K562 (cell line): Measurements from ENCODE around the gene ACTR3. TPM values are rescaled to one million over a fixed set of nuclear protein-coding genes. Genes with fewer than 3 reads are reported as not detected.

ENCODE experiments used
- CREBBP ChIP-seq: IDR thresholded peaks from one replicate; pipeline ENCODE4 v1.6.1; 2012; ENCODE audit warnings: low read depth, mild to moderate bottlenecking, control low read depth, inconsistent platforms, low read length
- CREM ChIP-seq: IDR thresholded peaks from 2 replicates; pipeline ENCODE4 v1.6.1; 2014; ENCODE audit warnings: antibody characterized with exemption, low read depth
- CTBP1 ChIP-seq: fragments of 450-650 bp; IDR thresholded peaks from 2 replicates; pipeline ENCODE4 v1.6.1; 2016; ENCODE audit warnings: borderline replicate concordance
- DMBX1 ChIP-seq: fragments of 250-450 bp; sonication (Bioruptor Pico); IDR thresholded peaks from 2 replicates; pipeline ENCODE4 v1.8.0; 2022; ENCODE audit warnings: inconsistent platforms, mild to moderate bottlenecking, moderate library complexity, borderline replicate concordance
- KLF6 ChIP-seq: fragments of 250-450 bp; sonication (Bioruptor Pico); IDR thresholded peaks from 2 replicates; pipeline ENCODE4 v1.4.0; 2020; ENCODE audit warnings: mild to moderate bottlenecking, moderate library complexity, borderline replicate concordance
- NCOA6 ChIP-seq: fragments of 450-650 bp; IDR thresholded peaks from 2 replicates; pipeline ENCODE4 v1.6.1; 2017; ENCODE audit warnings: mild to moderate bottlenecking
- POLR2AphosphoS2 ChIP-seq: IDR thresholded peaks from 2 replicates; pipeline ENCODE4 v1.6.1; 2012; ENCODE audit warnings: low read length, improper control_type of control experiment
- U2AF1 ChIP-seq: fragments of 200-400 bp; formaldehyde crosslinking; optimal IDR thresholded peaks from 2 replicates; pipeline ENCODE3; 2017; ENCODE audit warnings: mild to moderate bottlenecking, low read depth, low read length, moderate library complexity
- ZNF140 ChIP-seq: fragments of 250-450 bp; sonication (Bioruptor Pico); IDR thresholded peaks from 2 replicates; pipeline ENCODE4 v1.8.0; 2021; ENCODE audit warnings: moderate library complexity, mild to moderate bottlenecking, inconsistent platforms
- ZNF79 ChIP-seq: fragments of 250-450 bp; sonication (Bioruptor Pico); IDR thresholded peaks from 2 replicates; pipeline ENCODE4 v1.4.0; 2020; ENCODE audit warnings: low read depth, mild to moderate bottlenecking, moderate library complexity
- polyA plus RNA-seq, 8 experiments: library from polyadenylated mRNA; depleted of rRNA in 4 of 8; stranded (reverse) in 5 of 8; unstranded in 3 of 8; fragments of >200 nt; fragmentation: Nextera tagmentation in 2 of 8; fragmentation: Illumina TruSeq in 1 of 8; extraction: Ambion mirVana in 2 of 8; extraction: Trizol in 1 of 8; gene quantifications; 2 replicates each; pipeline versions ENCODE4 v1.2.1 to v1.2.3, GENCODE V29; 2011 to 2014; ENCODE audit warnings: inconsistent platforms in 1 of 8, missing spikeins in 1 of 8
- total RNA-seq, 7 experiments: library from RNA; depleted of rRNA in 6 of 7; stranded (reverse); fragments of >200 nt in 6 of 7; fragmentation: Illumina TruSeq in 2 of 7; extraction: Trizol in 2 of 7; gene quantifications; 2 replicates each; pipeline versions ENCODE4 v1.2.1 to v1.2.3, GENCODE V29; 2011 to 2021; ENCODE audit warnings: low replicate concordance in 1 of 7
- TF ChIP-seq, protein P1 (sequence below): fragments of 250-450 bp; sonication (Bioruptor Pico); IDR thresholded peaks from 2 replicates; pipeline ENCODE4 v1.4.0; 2020; ENCODE audit warnings: mild to moderate bottlenecking
- TF ChIP-seq, protein P2 (sequence below): IDR thresholded peaks from 2 replicates; pipeline ENCODE4 v1.6.1; 2011; ENCODE audit warnings: borderline replicate concordance, low read depth, mild to moderate bottlenecking, moderate library complexity, low read length; ENCODE audit not compliant: insufficient read depth, poor library complexity, severe bottlenecking
- TF ChIP-seq, protein P3 (sequence below): fragments of 250-450 bp; sonication (Bioruptor Pico); IDR thresholded peaks from 2 replicates; pipeline ENCODE4 v1.5.0; 2022; ENCODE audit warnings: mild to moderate bottlenecking
- TF ChIP-seq, protein P4 (sequence below): fragments of 450-650 bp; conservative IDR thresholded peaks from 2 replicates; pipeline ENCODE4 v1.6.1; 2016; ENCODE audit warnings: missing genetic modification characterization, low read depth, mild to moderate bottlenecking, control low read depth, missing compliant biosample characterization
- TF ChIP-seq, protein P5 (sequence below), 2 experiments: fragments of 450-650 bp in 1 of 2; IDR thresholded peaks; 2 replicates each; pipeline ENCODE4 v1.6.1; 2011 to 2017; ENCODE audit warnings: low read depth in 2 of 2, antibody characterized with exemption in 1 of 2, borderline replicate concordance in 1 of 2, low read length in 1 of 2, mild to moderate bottlenecking in 1 of 2, mixed read lengths in 1 of 2; ENCODE audit not compliant: control insufficient read depth in 1 of 2

The ACTR3 gene
- total and polyA plus RNA-seq, 9 of the 15 experiments (the other 6 are each of a cell fraction or from before 2014, with no cell fraction given): 49.0 to 354 (median 249) TPM

DNA sequence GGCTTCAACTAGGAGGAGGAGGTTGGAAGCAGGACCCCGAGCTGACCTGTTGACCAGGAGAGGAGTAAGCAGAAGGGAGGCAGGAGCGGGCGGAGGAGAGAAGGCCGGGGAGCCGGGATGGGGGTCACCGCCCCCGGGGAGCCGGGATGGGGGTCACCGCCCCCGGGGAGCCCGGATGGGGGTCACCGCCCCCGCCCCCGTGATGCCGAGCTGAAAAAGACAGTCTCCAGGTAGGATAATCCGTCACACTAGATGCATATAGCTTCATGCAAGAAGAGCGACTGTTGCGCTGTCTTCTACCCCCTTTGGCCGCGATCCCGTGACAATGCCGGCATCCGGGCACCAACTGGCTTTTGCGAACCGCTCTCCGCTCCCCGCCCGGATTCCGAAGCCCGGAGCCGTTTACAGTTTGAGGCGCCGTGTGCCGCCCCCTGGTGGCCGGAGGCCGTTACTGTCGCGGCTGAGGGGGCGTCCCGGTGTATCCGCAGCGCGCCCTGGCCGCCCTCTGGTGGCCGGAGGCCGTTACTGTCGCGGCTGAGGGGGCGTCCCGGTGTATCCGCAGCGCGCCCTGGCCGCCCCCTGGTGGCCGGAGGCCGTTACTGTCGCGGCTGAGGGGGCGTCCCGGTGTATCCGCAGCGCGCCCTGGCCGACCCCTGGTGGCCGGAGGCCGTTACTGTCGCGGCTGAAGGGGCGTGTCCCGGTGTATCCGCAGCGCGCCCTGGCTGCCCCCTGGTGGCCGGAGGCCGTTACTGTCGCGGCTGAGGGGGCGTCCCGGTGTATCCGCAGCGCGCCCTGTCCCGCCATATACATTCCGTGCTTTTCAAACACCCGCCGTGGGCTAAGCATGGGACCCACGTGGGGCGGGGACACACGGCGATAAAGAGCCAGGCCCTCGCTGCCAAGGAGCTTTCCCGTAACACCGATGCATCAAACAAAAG lies 89.6 kb downstream of the ACTR3 start (continued):
- TF ChIP-seq, protein P1, sequence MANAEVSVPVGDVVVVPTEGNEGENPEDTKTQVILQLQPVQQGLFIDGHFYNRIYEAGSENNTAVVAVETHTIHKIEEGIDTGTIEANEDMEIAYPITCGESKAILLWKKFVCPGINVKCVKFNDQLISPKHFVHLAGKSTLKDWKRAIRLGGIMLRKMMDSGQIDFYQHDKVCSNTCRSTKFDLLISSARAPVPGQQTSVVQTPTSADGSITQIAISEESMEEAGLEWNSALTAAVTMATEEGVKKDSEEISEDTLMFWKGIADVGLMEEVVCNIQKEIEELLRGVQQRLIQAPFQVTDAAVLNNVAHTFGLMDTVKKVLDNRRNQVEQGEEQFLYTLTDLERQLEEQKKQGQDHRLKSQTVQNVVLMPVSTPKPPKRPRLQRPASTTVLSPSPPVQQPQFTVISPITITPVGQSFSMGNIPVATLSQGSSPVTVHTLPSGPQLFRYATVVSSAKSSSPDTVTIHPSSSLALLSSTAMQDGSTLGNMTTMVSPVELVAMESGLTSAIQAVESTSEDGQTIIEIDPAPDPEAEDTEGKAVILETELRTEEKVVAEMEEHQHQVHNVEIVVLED (CRISPR knock-in tag): no peak
- TF ChIP-seq ZNF79 (CRISPR knock-in tag) (no peak), ZNF140 (no peak), NCOA6 (no peak), CREBBP (no peak), CTBP1 (no peak), CREM (no peak), POLR2AphosphoS2 (no peak), DMBX1 (CRISPR knock-in tag) (no peak), KLF6 (CRISPR knock-in tag) (no peak), U2AF1 (no peak)
- TF ChIP-seq, protein P2, sequence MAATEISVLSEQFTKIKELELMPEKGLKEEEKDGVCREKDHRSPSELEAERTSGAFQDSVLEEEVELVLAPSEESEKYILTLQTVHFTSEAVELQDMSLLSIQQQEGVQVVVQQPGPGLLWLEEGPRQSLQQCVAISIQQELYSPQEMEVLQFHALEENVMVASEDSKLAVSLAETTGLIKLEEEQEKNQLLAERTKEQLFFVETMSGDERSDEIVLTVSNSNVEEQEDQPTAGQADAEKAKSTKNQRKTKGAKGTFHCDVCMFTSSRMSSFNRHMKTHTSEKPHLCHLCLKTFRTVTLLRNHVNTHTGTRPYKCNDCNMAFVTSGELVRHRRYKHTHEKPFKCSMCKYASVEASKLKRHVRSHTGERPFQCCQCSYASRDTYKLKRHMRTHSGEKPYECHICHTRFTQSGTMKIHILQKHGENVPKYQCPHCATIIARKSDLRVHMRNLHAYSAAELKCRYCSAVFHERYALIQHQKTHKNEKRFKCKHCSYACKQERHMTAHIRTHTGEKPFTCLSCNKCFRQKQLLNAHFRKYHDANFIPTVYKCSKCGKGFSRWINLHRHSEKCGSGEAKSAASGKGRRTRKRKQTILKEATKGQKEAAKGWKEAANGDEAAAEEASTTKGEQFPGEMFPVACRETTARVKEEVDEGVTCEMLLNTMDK: peak; percentile 41
- TF ChIP-seq, protein P3, sequence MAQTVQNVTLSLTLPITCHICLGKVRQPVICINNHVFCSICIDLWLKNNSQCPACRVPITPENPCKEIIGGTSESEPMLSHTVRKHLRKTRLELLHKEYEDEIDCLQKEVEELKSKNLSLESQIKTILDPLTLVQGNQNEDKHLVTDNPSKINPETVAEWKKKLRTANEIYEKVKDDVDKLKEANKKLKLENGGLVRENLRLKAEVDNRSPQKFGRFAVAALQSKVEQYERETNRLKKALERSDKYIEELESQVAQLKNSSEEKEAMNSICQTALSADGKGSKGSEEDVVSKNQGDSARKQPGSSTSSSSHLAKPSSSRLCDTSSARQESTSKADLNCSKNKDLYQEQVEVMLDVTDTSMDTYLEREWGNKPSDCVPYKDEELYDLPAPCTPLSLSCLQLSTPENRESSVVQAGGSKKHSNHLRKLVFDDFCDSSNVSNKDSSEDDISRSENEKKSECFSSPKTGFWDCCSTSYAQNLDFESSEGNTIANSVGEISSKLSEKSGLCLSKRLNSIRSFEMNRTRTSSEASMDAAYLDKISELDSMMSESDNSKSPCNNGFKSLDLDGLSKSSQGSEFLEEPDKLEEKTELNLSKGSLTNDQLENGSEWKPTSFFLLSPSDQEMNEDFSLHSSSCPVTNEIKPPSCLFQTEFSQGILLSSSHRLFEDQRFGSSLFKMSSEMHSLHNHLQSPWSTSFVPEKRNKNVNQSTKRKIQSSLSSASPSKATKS (CRISPR knock-in tag): no peak
- TF ChIP-seq, protein P4, sequence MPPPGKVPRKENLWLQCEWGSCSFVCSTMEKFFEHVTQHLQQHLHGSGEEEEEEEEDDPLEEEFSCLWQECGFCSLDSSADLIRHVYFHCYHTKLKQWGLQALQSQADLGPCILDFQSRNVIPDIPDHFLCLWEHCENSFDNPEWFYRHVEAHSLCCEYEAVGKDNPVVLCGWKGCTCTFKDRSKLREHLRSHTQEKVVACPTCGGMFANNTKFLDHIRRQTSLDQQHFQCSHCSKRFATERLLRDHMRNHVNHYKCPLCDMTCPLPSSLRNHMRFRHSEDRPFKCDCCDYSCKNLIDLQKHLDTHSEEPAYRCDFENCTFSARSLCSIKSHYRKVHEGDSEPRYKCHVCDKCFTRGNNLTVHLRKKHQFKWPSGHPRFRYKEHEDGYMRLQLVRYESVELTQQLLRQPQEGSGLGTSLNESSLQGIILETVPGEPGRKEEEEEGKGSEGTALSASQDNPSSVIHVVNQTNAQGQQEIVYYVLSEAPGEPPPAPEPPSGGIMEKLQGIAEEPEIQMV (tag): no peak
- TF ChIP-seq, protein P5, sequence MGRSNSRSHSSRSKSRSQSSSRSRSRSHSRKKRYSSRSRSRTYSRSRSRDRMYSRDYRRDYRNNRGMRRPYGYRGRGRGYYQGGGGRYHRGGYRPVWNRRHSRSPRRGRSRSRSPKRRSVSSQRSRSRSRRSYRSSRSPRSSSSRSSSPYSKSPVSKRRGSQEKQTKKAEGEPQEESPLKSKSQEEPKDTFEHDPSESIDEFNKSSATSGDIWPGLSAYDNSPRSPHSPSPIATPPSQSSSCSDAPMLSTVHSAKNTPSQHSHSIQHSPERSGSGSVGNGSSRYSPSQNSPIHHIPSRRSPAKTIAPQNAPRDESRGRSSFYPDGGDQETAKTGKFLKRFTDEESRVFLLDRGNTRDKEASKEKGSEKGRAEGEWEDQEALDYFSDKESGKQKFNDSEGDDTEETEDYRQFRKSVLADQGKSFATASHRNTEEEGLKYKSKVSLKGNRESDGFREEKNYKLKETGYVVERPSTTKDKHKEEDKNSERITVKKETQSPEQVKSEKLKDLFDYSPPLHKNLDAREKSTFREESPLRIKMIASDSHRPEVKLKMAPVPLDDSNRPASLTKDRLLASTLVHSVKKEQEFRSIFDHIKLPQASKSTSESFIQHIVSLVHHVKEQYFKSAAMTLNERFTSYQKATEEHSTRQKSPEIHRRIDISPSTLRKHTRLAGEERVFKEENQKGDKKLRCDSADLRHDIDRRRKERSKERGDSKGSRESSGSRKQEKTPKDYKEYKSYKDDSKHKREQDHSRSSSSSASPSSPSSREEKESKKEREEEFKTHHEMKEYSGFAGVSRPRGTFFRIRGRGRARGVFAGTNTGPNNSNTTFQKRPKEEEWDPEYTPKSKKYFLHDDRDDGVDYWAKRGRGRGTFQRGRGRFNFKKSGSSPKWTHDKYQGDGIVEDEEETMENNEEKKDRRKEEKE (IDR thresholded peaks at IDR 0.05; ENCODE audit: borderline replicate concordance in 1 of 2, control insufficient read depth in 1 of 2, low read depth in 2 of 2, low read length in 1 of 2): 0 out of 4 replicates have a peak, but pooled peaks of 1 of the 2 experiments have one; percentile 46
